DMS53 treated with DMSO at 0.1 percent for 48 hours (cell line): ENCODE data around the gene DSP.

Experiments used
- DNase-seq: peaks from one replicate; lab custom pipeline; 2025; ENCODE audit not compliant: unreplicated experiment; lab: John Stamatoyannopoulos, UW

The DSP gene

DNA sequence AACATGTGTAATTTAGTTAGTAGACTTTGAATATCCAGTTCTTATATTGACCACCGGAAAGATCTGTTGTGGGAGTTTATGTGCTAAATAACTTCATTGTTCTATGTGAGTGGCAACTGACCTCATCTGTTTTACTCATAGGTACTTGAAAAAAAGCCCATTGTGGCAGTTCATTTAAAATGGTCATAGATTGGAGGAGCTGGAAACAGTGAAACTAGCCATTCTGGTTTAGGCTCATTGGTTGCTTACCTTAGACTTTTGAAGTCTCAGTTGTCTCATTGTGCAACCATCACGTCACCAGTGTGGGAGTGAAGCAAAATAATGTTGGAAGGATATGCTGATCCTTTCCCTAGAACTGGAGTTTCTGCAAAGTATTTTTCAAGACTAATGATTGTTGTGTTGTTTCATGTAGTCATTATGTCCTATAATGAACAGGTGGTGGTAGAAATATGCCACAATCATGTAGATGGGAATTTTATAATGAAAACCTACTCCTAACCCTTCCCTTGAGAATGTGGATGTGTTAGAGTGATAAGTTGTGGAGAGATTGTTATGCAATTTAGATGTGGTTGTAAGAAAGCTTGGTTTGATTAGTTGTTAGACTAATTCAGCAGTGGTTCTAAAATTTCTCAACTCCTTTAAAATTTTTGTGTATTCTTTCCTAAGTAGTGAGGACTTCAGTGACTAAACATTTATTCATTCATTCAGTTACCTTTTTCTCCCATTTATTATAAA, 18.3 kb downstream of the DSP start:
- peak; percentile 91 for DNase-seq

DNA sequence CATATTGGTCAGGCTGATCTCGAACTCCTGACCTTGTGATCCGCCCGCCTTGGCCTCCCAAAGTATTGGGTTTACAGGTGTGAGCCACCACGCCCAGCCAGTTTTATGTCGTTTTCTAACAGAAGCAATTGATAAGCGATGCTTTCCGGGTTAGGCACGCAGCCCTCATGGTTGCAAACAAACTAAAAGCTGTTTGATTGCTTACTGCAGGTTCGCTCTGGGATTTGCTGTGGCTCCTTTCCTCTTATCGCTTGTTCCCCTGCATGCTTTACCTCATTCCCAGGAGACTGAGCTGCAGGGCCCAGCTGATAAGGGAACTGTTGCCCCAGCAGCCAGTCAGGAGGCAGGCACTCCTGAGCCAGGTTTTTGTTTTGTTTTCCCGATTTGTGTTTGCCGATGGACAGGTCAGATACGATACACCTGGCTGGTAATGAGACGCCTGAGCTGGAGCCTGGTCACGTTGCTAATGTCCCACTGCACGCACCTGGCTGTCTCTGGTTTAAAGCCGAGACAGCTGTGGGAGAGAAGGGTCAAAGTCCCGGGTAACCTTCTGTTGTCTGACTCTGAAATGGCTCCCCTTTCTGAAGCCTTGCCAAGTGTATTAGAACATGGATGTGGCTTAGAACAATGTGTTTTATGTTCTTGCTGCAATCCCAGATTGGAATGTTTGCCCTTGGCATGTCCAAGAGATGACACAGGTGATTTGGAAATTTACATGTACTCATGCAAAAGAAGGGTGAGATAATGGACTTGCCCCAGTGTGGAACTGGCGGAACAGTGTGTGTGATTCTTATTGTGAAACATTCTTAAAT, 19.9 kb downstream of the DSP start:
- DNase-seq: peak; percentile 99

DNA sequence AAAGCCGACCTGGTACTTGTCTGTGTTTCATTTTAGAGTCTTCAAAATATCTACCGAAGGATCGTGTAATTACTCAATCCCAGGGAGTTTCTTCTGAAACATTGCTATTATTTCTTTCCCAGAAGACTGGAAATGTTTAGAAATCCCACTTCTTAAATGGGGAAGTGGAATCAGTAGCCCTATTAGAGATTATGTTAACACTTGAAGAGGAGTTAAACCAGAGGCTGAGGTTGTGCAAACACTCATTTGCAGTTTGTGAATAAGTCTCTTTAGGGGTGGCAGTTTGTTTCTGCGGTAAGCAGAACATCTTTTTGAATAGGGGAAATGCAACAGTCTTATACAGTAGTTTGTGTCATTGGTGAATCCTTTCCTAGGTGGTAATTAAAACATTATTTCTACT, 21.3 kb downstream of the DSP start:
- DNase-seq: no peak

DNA sequence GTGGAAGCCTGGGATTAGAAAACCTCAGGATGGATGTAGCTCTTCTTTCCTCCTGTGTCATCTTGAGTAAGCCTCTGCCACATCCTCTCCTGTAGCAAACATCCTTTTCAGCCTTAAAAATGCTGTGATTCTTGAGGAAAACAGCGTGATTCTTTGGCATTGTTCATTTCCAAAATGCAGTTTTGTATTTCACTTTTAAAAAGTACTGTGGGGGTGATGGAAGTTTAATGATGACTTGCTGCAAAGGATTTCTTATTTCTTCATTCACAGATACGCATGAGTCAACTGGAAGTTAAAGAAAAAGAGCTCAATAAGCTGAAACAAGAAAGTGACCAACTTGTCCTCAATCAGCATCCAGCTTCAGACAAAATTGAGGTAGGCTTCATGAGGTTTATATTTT, 24.6 kb downstream of the DSP start:
- DNase-seq: no peak

DNA sequence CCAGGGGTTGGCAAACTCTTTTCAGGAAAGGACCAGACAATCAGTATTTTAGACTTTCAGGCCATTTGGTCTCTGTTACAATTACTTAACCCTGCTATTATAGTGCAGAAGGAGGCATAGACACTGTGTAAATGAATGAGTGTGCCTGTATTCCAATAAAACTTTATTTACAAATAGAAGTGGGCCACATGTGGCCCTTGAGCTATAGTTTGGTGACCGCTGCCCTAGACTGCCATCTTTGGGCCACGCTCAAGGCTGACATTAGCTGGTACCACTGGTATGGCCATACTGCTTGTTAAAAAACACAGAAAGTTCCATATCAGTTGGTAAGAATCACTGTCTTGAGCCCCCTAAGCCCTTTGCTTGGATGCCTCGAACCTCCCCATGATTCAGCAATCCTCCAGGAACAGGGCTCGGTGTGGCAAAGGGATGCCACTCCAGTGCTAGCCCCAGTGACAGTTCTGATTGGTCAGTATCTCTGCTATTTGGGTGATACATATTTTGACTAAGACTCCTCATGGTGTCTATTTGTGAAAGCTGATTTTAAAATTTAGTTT, 25.2 kb downstream of the DSP start:
- no peak for DNase-seq

DNA sequence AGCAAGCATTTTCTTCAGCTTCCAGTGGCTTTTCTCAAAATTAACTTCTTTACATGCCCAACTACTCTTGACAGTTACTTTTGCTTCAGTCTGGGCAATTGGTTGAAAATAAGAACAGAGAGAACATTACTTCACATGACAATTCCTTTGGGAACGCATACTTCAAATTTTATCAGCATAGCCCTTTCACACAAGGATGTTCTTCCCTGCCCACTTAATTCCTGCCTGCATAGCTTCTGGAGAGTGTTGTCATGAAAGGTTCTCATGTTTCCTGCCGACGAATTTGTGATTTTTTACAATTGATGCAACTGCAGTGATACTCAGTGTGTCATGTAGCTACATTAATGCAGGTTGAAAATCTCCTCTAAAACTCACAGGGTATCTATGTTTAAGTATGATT, 26.6 kb downstream of the DSP start:
- DNase-seq: no peak

DNA sequence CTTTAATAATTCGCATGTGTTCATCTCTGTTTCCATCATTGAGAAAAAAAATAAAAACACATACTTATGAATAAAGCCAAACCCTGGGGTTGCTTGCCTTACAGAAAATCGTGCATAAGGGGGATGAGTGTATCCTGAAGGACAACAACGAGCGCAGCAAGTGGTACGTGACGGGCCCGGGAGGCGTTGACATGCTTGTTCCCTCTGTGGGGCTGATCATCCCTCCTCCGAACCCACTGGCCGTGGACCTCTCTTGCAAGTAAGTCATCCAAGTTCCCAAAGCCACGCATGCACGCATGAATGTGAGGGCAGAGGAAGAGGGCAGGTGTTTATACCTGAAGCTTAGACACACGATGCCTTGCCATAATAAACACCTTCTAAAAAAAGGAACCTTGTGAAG, 27.6 kb downstream of the DSP start:
- DNase-seq: no peak

DNA sequence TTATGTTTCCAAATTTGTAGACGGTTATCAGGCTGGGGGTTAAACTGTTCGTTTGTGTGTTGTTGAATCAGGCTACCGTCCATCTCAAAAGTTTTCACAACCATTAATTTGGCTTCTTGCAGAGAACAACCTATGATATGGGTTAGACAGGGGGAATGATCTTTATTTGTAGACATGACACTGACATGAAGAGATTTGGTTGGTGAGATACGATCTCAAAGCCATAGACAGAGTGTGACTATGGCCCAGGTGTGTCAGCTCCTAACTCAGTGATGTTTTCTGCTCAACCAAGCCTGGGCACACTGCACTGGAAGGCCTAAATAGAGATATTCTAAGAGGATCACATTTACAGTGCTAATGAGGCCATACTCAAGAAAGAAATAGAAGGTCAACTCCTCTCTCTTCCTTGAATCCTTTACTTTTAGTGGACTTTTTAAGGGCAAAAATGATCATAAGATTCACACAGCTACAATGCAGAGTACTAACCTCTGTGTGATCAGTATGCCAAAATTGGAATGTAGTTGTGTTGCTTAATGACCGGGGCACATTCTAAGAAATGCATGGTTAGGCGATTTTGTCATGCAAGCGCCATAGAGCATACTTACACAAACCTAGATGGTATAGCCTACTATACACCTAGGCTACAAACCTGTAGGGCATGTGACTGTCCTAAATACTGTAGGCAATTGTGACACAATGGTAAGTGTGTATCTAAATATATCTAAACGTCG, 30.9 kb downstream of the DSP start:
- no peak for DNase-seq

DNA sequence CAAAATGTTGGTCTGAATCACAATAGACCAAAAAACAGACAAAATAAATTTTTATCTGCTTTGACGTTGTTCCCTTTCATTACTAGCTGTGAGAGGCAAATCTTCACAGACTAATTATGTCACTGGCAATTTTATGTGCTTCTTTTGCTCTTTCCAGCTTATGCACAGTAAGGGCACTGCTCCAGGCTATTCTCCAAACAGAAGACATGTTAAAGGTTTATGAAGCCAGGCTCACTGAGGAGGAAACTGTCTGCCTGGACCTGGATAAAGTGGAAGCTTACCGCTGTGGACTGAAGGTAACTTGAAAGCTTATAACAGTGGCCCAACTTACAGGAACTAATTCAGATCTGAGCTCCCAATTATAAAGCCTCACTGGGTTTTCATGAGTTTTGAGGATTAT, 33.0 kb downstream of the DSP start:
- DNase-seq: no peak

DNA sequence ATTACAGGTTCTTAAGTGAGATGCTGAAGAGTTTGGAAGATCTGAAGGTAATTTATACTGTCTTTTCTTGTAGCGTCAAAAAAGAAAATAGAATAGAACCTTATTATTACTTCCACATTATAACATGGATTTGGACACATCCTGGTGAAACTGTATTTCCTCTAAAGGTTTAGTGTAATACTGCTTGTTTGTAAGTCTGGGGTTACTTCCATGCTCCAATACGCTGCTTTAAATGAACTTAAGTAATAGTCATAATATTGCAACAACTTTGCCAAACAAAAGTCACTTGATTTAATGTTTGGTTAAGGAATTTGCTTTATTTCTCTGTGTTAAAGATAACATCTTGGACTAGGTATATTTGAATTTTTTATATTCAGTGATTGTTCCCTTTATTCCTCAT, 37.0 kb downstream of the DSP start:
- no peak for DNase-seq

DNA sequence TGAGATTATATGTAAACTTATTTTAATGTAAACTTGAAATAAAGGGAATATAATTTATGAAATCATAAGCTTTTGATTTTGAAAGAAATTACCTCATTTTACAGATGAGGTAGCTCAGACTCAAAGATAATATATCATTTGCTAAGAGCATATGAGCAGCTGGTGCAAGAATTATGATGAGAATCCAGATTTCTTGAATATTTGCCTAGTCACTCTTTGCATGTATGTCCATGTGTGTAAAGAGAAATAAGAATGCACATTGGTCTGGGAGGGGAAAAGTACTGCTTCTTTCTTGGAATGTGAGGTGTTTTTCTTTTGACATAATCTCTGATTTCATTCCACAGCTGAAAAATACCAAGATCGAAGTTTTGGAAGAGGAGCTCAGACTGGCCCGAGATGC, 37.5 kb downstream of the DSP start:
- no peak for DNase-seq

DNA sequence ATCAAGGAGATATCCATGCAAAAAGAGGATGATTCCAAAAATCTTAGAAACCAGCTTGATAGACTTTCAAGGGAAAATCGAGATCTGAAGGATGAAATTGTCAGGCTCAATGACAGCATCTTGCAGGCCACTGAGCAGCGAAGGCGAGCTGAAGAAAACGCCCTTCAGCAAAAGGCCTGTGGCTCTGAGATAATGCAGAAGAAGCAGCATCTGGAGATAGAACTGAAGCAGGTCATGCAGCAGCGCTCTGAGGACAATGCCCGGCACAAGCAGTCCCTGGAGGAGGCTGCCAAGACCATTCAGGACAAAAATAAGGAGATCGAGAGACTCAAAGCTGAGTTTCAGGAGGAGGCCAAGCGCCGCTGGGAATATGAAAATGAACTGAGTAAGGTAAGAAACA, 38.4 kb downstream of the DSP start:
- DNase-seq: no peak

DNA sequence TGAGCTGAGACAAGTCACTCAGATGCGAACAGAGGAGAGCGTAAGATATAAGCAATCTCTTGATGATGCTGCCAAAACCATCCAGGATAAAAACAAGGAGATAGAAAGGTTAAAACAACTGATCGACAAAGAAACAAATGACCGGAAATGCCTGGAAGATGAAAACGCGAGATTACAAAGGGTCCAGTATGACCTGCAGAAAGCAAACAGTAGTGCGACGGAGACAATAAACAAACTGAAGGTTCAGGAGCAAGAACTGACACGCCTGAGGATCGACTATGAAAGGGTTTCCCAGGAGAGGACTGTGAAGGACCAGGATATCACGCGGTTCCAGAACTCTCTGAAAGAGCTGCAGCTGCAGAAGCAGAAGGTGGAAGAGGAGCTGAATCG, 39.1 kb downstream of the DSP start:
- peak; percentile 66 for DNase-seq

DNA sequence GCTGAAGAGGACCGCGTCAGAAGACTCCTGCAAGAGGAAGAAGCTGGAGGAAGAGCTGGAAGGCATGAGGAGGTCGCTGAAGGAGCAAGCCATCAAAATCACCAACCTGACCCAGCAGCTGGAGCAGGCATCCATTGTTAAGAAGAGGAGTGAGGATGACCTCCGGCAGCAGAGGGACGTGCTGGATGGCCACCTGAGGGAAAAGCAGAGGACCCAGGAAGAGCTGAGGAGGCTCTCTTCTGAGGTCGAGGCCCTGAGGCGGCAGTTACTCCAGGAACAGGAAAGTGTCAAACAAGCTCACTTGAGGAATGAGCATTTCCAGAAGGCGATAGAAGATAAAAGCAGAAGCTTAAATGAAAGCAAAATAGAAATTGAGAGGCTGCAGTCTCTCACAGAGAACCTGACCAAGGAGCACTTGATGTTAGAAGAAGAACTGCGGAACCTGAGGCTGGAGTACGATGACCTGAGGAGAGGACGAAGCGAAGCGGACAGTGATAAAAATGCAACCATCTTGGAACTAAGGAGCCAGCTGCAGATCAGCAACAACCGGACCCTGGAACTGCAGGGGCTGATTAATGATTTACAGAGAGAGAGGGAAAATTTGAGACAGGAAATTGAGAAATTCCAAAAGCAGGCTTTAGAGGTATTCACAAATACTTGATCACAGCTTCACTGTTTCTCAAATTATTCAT, 39.6 kb downstream of the DSP start:
- peak; percentile 48 for DNase-seq

DNA sequence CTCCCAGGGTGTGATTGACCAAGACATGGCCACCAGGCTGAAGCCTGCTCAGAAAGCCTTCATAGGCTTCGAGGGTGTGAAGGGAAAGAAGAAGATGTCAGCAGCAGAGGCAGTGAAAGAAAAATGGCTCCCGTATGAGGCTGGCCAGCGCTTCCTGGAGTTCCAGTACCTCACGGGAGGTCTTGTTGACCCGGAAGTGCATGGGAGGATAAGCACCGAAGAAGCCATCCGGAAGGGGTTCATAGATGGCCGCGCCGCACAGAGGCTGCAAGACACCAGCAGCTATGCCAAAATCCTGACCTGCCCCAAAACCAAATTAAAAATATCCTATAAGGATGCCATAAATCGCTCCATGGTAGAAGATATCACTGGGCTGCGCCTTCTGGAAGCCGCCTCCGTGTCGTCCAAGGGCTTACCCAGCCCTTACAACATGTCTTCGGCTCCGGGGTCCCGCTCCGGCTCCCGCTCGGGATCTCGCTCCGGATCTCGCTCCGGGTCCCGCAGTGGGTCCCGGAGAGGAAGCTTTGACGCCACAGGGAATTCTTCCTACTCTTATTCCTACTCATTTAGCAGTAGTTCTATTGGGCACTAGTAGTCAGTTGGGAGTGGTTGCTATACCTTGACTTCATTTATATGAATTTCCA, 43.9 kb downstream of the DSP start:
- DNase-seq: no peak

DNA sequence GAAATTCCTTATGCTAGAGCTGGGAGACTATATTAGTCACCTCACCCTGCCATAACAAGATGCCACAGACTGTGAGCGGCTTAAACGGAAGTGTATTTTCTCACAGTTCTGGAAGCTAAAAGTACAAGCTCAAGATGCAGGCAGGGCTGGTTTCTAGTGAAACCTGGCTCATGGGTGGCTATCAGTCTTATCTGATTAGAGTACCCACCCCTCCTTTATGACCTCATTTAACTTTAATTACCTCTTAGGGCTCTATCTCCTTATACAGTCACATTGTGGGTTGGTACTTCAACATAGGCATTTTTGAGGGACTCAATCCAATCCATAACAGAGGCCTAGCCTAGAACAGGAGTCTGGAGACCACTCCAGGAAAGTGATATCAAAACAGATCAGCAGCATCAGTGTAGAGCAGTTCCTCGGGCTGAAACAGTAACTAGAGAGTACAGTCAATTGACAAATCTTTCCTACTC, 46.2 kb downstream of the DSP start:
- peak; percentile 21 for DNase-seq

DNA sequence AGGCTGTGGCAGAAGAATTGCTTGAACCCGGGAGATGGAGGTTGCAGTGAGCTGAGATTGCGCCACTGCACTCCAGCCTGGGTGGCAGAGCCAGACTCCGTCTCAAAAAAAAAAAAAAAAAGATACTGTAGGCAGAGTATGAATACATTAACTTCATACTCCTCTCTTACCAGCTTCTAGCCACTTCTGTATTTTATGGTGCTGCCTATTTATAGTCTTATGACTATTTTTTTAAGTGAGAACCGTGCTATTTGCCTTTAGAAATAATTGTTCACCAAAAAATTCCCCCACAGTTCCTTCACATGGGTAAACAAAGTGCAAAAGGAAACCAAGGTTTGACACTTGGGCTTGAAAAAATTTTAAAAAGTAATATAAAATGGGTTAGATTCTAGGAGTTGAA, 47.0 kb downstream of the DSP start:
- DNase-seq: no peak

DNA sequence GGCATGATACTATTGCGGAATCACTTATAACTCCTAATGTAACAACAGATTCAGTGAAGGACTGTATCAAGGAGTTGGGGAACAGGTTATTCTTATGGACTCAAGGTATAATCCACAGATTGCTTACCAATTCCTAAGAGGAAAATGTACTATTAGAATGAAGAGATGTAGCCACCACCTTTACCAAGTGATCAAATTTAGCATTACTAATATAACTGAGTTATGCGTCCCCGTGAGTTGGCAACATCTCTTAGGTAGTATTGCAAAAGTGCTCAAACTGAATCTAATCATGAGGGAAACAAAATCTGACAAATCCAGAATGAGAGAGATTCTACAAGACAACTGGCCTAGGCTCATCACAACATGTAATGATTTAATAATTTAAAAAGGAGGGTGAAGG, 47.8 kb downstream of the DSP start:
- no peak for DNase-seq

DNA sequence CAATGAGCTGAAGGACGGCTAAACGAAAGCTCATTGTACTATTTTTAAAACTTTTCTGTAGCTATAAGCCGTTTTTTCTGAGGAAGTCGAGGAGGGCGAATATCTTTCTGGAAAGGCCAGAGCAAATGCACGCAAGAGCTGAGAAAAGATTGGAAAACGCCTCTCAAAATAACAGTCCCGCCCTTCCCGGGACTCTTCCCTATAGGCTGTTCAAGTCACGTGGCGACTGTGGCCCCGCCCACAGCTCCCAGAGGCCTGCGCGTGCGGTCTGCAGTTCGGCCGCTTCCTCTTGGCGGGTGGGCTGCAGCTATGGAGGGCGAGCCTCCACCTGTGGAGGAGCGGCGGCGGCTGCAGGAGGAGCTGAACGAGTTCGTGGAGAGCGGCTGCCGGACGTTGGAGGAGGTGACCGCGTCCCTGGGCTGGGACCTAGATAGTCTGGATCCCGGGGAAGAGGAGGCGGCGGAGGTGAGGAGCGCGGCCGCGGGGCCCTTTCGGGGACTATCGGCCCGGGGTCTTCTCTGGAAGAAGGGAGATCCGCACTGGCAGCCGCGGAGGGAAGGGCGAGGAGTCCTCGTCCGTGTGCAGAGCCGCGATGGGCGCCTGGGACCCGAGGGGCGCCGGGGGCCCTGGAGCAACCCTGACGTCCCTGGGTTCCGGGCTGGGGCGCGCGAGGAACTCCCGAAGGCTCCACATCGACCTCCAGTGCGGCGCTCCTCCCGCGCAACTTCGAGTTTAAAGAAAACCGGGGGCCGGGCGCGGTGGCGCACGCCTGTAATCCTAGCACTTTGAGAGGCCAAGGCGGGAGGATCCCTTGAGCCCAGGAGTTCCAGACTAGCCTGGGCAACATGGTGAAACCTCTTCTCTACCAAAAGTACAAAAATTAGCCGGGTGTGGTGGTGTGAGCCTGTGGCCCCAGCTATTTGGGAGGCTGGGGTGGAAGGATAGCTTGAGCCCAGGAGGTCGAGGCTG, 48.8 kb downstream of the DSP start, which contains the start of gene SNRNP48:
TSS of gene SNRNP48 (plus strand) at position 250 of the 969 bp plus-strand sequence. CDS start at position 310, 60 bp downstream.
- peak; percentile 91 for DNase-seq
